Measurements from ENCODE around the gene PTCD2. TPM values are rescaled to one million over a fixed set of nuclear protein-coding genes. Genes with fewer than 3 reads are reported as not detected.

The PTCD2 gene
- total RNA-seq, 6 experiments from 2014 or later, result 4.3 to 8.5 (median 6.7) TPM

GRCh38 chr5:72292411-72292810 is 27.8 kb upstream of the PTCD2 start:
- peak in 2 of 4 donors; percentile 28 to 67 for ATAC-seq
- H3K4me3 ChIP-seq, result no peak overlapping the region
- intact Hi-C loops (cut with DNase I), result no loop called here
- no peak for TF ChIP-seq POLR2A (IDR thresholded peaks at IDR 0.05)
- TF ChIP-seq CTCF (IDR thresholded peaks at IDR 0.05), result no peak
- peaks cover 0 to 9% (median 3%) of the 10 kb centered on the region in 4 donors for H3K36me3 ChIP-seq
- no peaks in the 10 kb centered on the region for H3K9me3 ChIP-seq
- no peak overlapping the region for H3K27ac ChIP-seq
- no peak for DNase-seq
- H3K4me1 ChIP-seq, result peaks cover 0 to 7% (median 0%) of the 10 kb centered on the region in 4 donors
- WGBS (ENCODE audit: insufficient coverage, low coverage, low lambda C conversion rate, missing lambda C conversion rate), result 40% methylated on average over 1 of the region's 1 CpG
- H3K27me3 ChIP-seq, result no peaks in the 10 kb centered on the region

GRCh38 chr5:72293495-72294055 is 26.6 kb upstream of the PTCD2 start:
- TF ChIP-seq POLR2A (IDR thresholded peaks at IDR 0.05) (no peak), CTCF (IDR thresholded peaks at IDR 0.05) (no peak)
- no peak for ATAC-seq
- Histone ChIP-seq H3K27me3 (no peaks in the 10 kb centered on the region), H3K4me3 (no peak overlapping the region), H3K27ac (no peak overlapping the region), H3K9me3 (no peaks in the 10 kb centered on the region), H3K36me3 (peaks cover 0 to 9% (median 3%) of the 10 kb centered on the region in 4 donors), H3K4me1 (peaks cover 0 to 7% (median 0%) of the 10 kb centered on the region in 4 donors)
- intact Hi-C loops (cut with DNase I), result no loop called here
- DNase-seq, result no peak
- 83% methylated on average over 3 of the region's 3 CpGs for WGBS (ENCODE audit: insufficient coverage, low coverage, low lambda C conversion rate, missing lambda C conversion rate)

GRCh38 chr5:72294473-72294872 is 25.7 kb upstream of the PTCD2 start:
- WGBS (ENCODE audit: insufficient coverage, low coverage, low lambda C conversion rate, missing lambda C conversion rate), result 90% methylated on average over 2 of the region's 2 CpGs
- no peak for TF ChIP-seq CTCF (IDR thresholded peaks at IDR 0.05)
- TF ChIP-seq POLR2A (IDR thresholded peaks at IDR 0.05), result no peak
- intact Hi-C loops (cut with DNase I), result no loop called here
- no peak for DNase-seq
- H3K27ac ChIP-seq, result no peak overlapping the region
- no peak overlapping the region for H3K4me3 ChIP-seq
- peaks cover 0 to 9% (median 3%) of the 10 kb centered on the region in 4 donors for H3K36me3 ChIP-seq
- no peaks in the 10 kb centered on the region for H3K27me3 ChIP-seq
- H3K4me1 ChIP-seq, result peaks cover 0 to 7% (median 0%) of the 10 kb centered on the region in 4 donors
- no peaks in the 10 kb centered on the region for H3K9me3 ChIP-seq
- ATAC-seq, result no peak

GRCh38 chr5:72295539-72295938 is 24.6 kb upstream of the PTCD2 start:
- 86% methylated on average over 4 of the region's 4 CpGs for WGBS (ENCODE audit: insufficient coverage, low coverage, low lambda C conversion rate, missing lambda C conversion rate)
- no peak overlapping the region for H3K27ac ChIP-seq
- no peaks in the 10 kb centered on the region for H3K9me3 ChIP-seq
- TF ChIP-seq CTCF (IDR thresholded peaks at IDR 0.05), result no peak
- TF ChIP-seq POLR2A (IDR thresholded peaks at IDR 0.05), result no peak
- peaks cover 0 to 7% (median 0%) of the 10 kb centered on the region in 4 donors for H3K4me1 ChIP-seq
- no peaks in the 10 kb centered on the region for H3K27me3 ChIP-seq
- intact Hi-C loops (cut with DNase I), result no loop called here
- H3K36me3 ChIP-seq, result peaks cover 0 to 4% (median 1%) of the 10 kb centered on the region in 4 donors
- no peak for ATAC-seq
- DNase-seq, result no peak
- H3K4me3 ChIP-seq, result no peak overlapping the region

All from right lobe of liver (tissue), 6 donors.